ENCODE results near the gene TMEM181. TPM values are rescaled to one million over a fixed set of nuclear protein-coding genes. Genes with fewer than 3 reads are reported as not detected.
A peak's percentile ranks its signal among the peaks of the same experiment; 100 is the strongest.

Gene TMEM181
- total and polyA plus RNA-seq, 2 of the 13 experiments (the other 11 are each of a cell fraction or from before 2014, with no cell fraction given): 59.1 to 108 TPM

GRCh38 chr6:158644231-158645063 lies 84.6 kb downstream of the TMEM181 start, which contains the start of gene DYNLT1 (continued):
- TF ChIP-seq ZNF282 (IDR thresholded peaks at IDR 0.05; ENCODE audit: partially characterized antibody): no peak
- TF ChIP-seq ZNF17 (CRISPR knock-in tag; IDR thresholded peaks at IDR 0.05): no peak
- TF ChIP-seq JDP2 (CRISPR knock-in tag; IDR thresholded peaks at IDR 0.05; ENCODE audit: borderline replicate concordance): no peak
- TF ChIP-seq SIN3A (IDR thresholded peaks at IDR 0.05; ENCODE audit: borderline replicate concordance, low read depth, low read length): peak; percentile 63; the same call in 1 of the 2 replicates
- TF ChIP-seq ONECUT2 (CRISPR knock-in tag; IDR thresholded peaks at IDR 0.05): peak; percentile 22; the same call in 1 of the 2 replicates
- TF ChIP-seq ZBTB4 (CRISPR knock-in tag; IDR thresholded peaks at IDR 0.05; ENCODE audit: borderline replicate concordance): peak; percentile 70; the same call in 1 of the 2 replicates
- no peak for TF ChIP-seq ZBTB33 (CRISPR knock-in tag; IDR thresholded peaks at IDR 0.05)
- no peak; the same call in 1 of the 2 replicates for TF ChIP-seq ZSCAN29 (CRISPR knock-in tag; conservative IDR thresholded peaks at IDR 0.05)
- TF ChIP-seq ZNF205 (CRISPR knock-in tag; IDR thresholded peaks at IDR 0.05): no peak; the same call in 1 of the 2 replicates
- 0 out of 2 replicates have a peak, but pooled peaks have one; percentile 33 for TF ChIP-seq STAT5B (CRISPR knock-in tag; IDR thresholded peaks at IDR 0.05)
- peak; percentile 27; the same call in 1 of the 2 replicates for TF ChIP-seq ZFP37 (CRISPR knock-in tag; IDR thresholded peaks at IDR 0.05; ENCODE audit: borderline replicate concordance)
- TF ChIP-seq CBFB (CRISPR knock-in tag; IDR thresholded peaks at IDR 0.05): peak; percentile 19; the same call in 1 of the 2 replicates
- TF ChIP-seq ZNF558 (CRISPR knock-in tag; IDR thresholded peaks at IDR 0.05; ENCODE audit: borderline replicate concordance): peak; percentile 54; the same call in 1 of the 2 replicates
- TF ChIP-seq E2F5 (CRISPR knock-in tag; conservative IDR thresholded peaks at IDR 0.05): 0 out of 2 replicates have a peak, but pooled peaks have one; percentile 39
- peak; percentile 97 for TF ChIP-seq HOXA5 (CRISPR knock-in tag; IDR thresholded peaks at IDR 0.05)
- peak; percentile 63; the same call in 1 of the 2 replicates for TF ChIP-seq GATA4 (IDR thresholded peaks at IDR 0.05; ENCODE audit: borderline replicate concordance, low read depth)

Measured in HepG2 (cell line).